ENCODE measurements around the gene TMPRSS9.
"Not testable (repeated sequence)": the region's sequence is repeated elsewhere in the genome, so short reads cannot be mapped to it uniquely, and the experiment has no call there.

Gene TMPRSS9

GRCh38 chr19:2441096-2441752 is 81.2 kb downstream of the TMPRSS9 start:
- no peak for DNase-seq

- DNase-seq = no peak
These were observed 83.2 kb downstream of the TMPRSS9 start for GRCh38 chr19:2443116-2443784.

- DNase-seq = no peak
These were observed 83.7 kb downstream of the TMPRSS9 start for GRCh38 chr19:2443785-2444182.

- no peak for DNase-seq
These were observed 84.4 kb downstream of the TMPRSS9 start for GRCh38 chr19:2444251-2445002.

GRCh38 chr19:2446381-2446780 is 86.3 kb downstream of the TMPRSS9 start:
- DNase-seq = peak; percentile 37

GRCh38 chr19:2449019-2449418 is 89.0 kb downstream of the TMPRSS9 start:
- no peak for DNase-seq

GRCh38 chr19:2451138-2451537 is 91.1 kb downstream of the TMPRSS9 start:
- no peak for DNase-seq

GRCh38 chr19:2451741-2452140 is 91.7 kb downstream of the TMPRSS9 start:
- no peak for DNase-seq

- no peak for DNase-seq
These were observed 93.5 kb downstream of the TMPRSS9 start for GRCh38 chr19:2453431-2454025.

GRCh38 chr19:2454199-2454961 is 94.3 kb downstream of the TMPRSS9 start:
- no peak for DNase-seq

GRCh38 chr19:2454962-2455850 is 95.1 kb downstream of the TMPRSS9 start:
- no peak for DNase-seq

GRCh38 chr19:2455851-2456570 is 95.9 kb downstream of the TMPRSS9 start:
- DNase-seq = peak; percentile 70

GRCh38 chr19:2457394-2458037 is 97.5 kb downstream of the TMPRSS9 start:
- DNase-seq = no peak

GRCh38 chr19:2458054-2458453 is 98.0 kb downstream of the TMPRSS9 start:
- no peak for DNase-seq

GRCh38 chr19:2458776-2459175 is 98.7 kb downstream of the TMPRSS9 start:
- DNase-seq = not testable (repeated sequence)

GRCh38 chr19:2460245-2460644 is 100.2 kb downstream of the TMPRSS9 start:
- DNase-seq = no peak

- DNase-seq = peak; percentile 81
These were observed 101.9 kb downstream of the TMPRSS9 start for GRCh38 chr19:2461751-2462634.

GRCh38 chr19:2462635-2463421 is 102.8 kb downstream of the TMPRSS9 start:
- no peak for DNase-seq

- DNase-seq = not testable (repeated sequence)
These were observed 103.6 kb downstream of the TMPRSS9 start for GRCh38 chr19:2463694-2464093.
